Esophagus squamous epithelium (tissue), 5 donors: Measurements from ENCODE around the gene ODC1. TPM values are rescaled to one million over a fixed set of nuclear protein-coding genes. Genes with fewer than 3 reads are reported as not detected.

Experiments used
- DNase-seq: peaks from one replicate; lab custom pipeline; 2025; lab: John Stamatoyannopoulos, UW
- H3K27ac ChIP-seq, 4 donors: fragments of 200-600 bp; sonication (generic); one replicate each; pipeline ENCODE4 v1.5.1; 2016 to 2019; ENCODE audit warnings: mild to moderate bottlenecking in 1 of 4
- H3K27me3 ChIP-seq, 4 donors: fragments of 200-600 bp; sonication (generic); 1 replicate in 3 of 4; 2 replicates in 1 of 4; pipeline versions ENCODE4 v1.5.1 to v1.6.0; 2017 to 2021; ENCODE audit warnings: antibody characterized with exemption in 1 of 4
- H3K36me3 ChIP-seq, 3 donors: fragments of 200-600 bp; sonication (generic); one replicate each; pipeline ENCODE4 v1.5.1; 2016 to 2019
- H3K4me1 ChIP-seq, 3 donors: fragments of 200-600 bp; sonication (generic); one replicate each; pipeline ENCODE4 v1.5.1; 2017 to 2019
- H3K4me3 ChIP-seq, 4 donors: fragments of 200-600 bp; sonication (generic); 1 replicate in 3 of 4; 2 replicates in 1 of 4; pipeline ENCODE4 v1.5.1; 2016 to 2019; ENCODE audit warnings: mild to moderate bottlenecking in 2 of 4, moderate library complexity in 1 of 4
- H3K9me3 ChIP-seq, 3 donors: fragments of 200-600 bp; sonication (generic); one replicate each; pipeline ENCODE4 v1.5.1; 2016 to 2019
- CTCF ChIP-seq, 6 experiments: fragments of 450-650 bp in 4 of 6; fragments of 200-600 bp in 2 of 6; sonication (generic) in 2 of 6; IDR thresholded peaks; one replicate each; pipeline ENCODE4 v1.5.1; 2016 to 2019; ENCODE audit warnings: antibody characterized with exemption in 6 of 6, mild to moderate bottlenecking in 4 of 6, moderate library complexity in 4 of 6
- POLR2A ChIP-seq, 4 donors: fragments of 450-650 bp; IDR thresholded peaks; one replicate each; pipeline ENCODE4 v1.6.1; 2017; ENCODE audit warnings: antibody characterized with exemption in 4 of 4, mild to moderate bottlenecking in 4 of 4, moderate library complexity in 3 of 4
- WGBS, 2 donors: methylation state at CpG; one replicate each; pipeline ENCODE4 v1.1.5; 2018; 5-methylcytosine and 5-hydroxymethylcytosine counted together
- intact Hi-C: fragments of 100-400 bp; cut with DNase I; formaldehyde crosslinking; loops from one replicate; pipeline ENCODE4 v1.15.0; 2022
- total RNA-seq, 4 donors: library from RNA; depleted of rRNA; stranded (reverse); fragments of >200 nt; gene quantifications; one replicate each; pipeline ENCODE4 v1.1.0, GENCODE V29; 2016
- donor health status: DM: yes; HTN: yes; CAD: no.

The ODC1 gene
- total RNA-seq, 4 donors from 2014 or later, result 14.9 to 66.8 (median 26.3) TPM

GRCh38 chr2:10452312-10452711, 4.2 kb upstream of the ODC1 start:
- WGBS, 2 donors, result 0 to 24% methylated on average over 1 to 2 of the region's 3 CpGs
- Histone ChIP-seq H3K36me3 (no peaks in the 10 kb centered on the region), H3K9me3 (no peaks in the 10 kb centered on the region), H3K4me1 (peaks cover 22 to 62% (median 23%) of the 10 kb centered on the region in 3 donors), H3K4me3 (no peak overlapping the region), H3K27ac (peak overlapping the region in 3 of 4 donors; percentile 20 to 47 (median 33)), H3K27me3 (peaks cover 0 to 6% (median 0%) of the 10 kb centered on the region in 4 donors)
- intact Hi-C loops, result no loop called here
- DNase-seq, result no peak
- TF ChIP-seq CTCF (IDR thresholded peaks at IDR 0.05) (no peak), POLR2A (IDR thresholded peaks at IDR 0.05) (no peak)

GRCh38 chr2:10451819-10452218, 3.7 kb upstream of the ODC1 start:
- H3K36me3 ChIP-seq, result no peaks in the 10 kb centered on the region
- DNase-seq, result no peak
- WGBS, 2 donors, result 86 to 98% methylated on average over 6 of the region's 6 CpGs
- H3K4me3 ChIP-seq, result no peak overlapping the region
- H3K27me3 ChIP-seq, result peaks cover 0 to 6% (median 0%) of the 10 kb centered on the region in 4 donors
- peak overlapping the region in 3 of 4 donors; percentile 20 to 47 (median 33) for H3K27ac ChIP-seq
- TF ChIP-seq CTCF (IDR thresholded peaks at IDR 0.05) (no peak), POLR2A (IDR thresholded peaks at IDR 0.05) (no peak)
- H3K4me1 ChIP-seq, result peaks cover 24 to 67% (median 26%) of the 10 kb centered on the region in 3 donors
- intact Hi-C loops, result no loop called here
- H3K9me3 ChIP-seq, result no peaks in the 10 kb centered on the region

GRCh38 chr2:10449838-10450691, 1.9 kb upstream of the ODC1 start:
- 77 to 94% methylated on average over 13 to 17 of the region's 22 CpGs for WGBS, 2 donors
- DNase-seq, result no peak
- Histone ChIP-seq H3K9me3 (no peaks in the 10 kb centered on the region), H3K36me3 (peaks cover 0 to under 1% (median 0%) of the 10 kb centered on the region in 3 donors), H3K4me3 (no peak overlapping the region), H3K27me3 (peaks cover 0 to 6% (median 0%) of the 10 kb centered on the region in 4 donors), H3K4me1 (peaks cover 26 to 85% (median 31%) of the 10 kb centered on the region in 3 donors), H3K27ac (no peak overlapping the region)
- TF ChIP-seq CTCF (IDR thresholded peaks at IDR 0.05) (no peak), POLR2A (IDR thresholded peaks at IDR 0.05) (no peak)
- intact Hi-C loops, result no loop called here

- Histone ChIP-seq H3K4me1 (peaks cover 26 to 85% (median 31%) of the 10 kb centered on the region in 3 donors), H3K4me3 (peak overlapping the region in 3 of 4 donors; percentile 65 to 79 (median 70)), H3K36me3 (peaks cover 0 to 6% (median 0%) of the 10 kb centered on the region in 3 donors), H3K27me3 (peaks cover 0 to 6% (median 0%) of the 10 kb centered on the region in 4 donors), H3K27ac (peak overlapping the region in 2 of 4 donors; percentile 82 to 90), H3K9me3 (no peaks in the 10 kb centered on the region)
- DNase-seq, result no peak
- WGBS, 2 donors, result 59 to 77% methylated on average over 2 to 4 of the region's 5 CpGs
- TF ChIP-seq CTCF (IDR thresholded peaks at IDR 0.05) (no peak), POLR2A (IDR thresholded peaks at IDR 0.05) (no peak)
- intact Hi-C loops, result no loop called here
Measured at GRCh38 chr2:10449486-10449831, 1.3 kb upstream of the ODC1 start.
